RWPE1 (cell line): ENCODE results near the gene SLC39A12.

Experiments
- CTCF ChIA-PET: fragments of 350-600 bp; sonication (Branson Sonifier 250); formaldehyde crosslinking; extraction: SDS; loops from one replicate; lab custom pipeline; 2021; lab: Yijun Ruan, JAX
- POLR2A ChIA-PET: fragments of 400-600 bp; formaldehyde crosslinking; extraction: SDS; loops from one replicate; lab custom pipeline; 2020; ENCODE audit warnings: antibody characterized with exemption; ENCODE audit not compliant: low non-redundant PET; lab: Yijun Ruan, JAX
- DNase-seq: peaks from one replicate; pipeline ENCODE4 v3.0.0; 2012; ENCODE audit warnings: low spot score
- H3K27ac ChIP-seq: fragments of 450-650 bp; 2 replicates; pipeline ENCODE4 v1.5.1; 2017
- CTCF ChIP-seq: fragments of 450-650 bp; conservative IDR thresholded peaks from 2 replicates; pipeline ENCODE4 v1.5.1; 2017; ENCODE audit warnings: low read depth, mild to moderate bottlenecking

The SLC39A12 gene

DNA sequence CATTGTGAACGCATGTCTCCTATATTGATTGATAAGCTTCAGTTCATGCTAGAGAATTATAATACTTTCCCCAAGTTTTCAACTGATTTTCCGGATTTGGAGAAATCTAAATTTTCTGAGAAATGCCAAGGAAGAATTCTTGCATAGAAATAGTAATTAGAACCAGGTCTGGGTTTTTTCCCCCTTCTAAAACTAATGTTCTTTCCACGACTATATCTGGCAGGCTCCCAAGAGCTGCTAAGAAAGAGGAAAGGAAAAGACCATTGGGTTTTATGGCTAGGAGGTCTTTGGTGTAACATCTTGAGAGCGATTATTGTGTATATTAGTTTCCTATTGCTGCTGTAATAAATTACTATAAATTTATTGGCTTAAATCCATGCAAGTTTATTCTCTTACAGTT is 116.7 kb downstream of the SLC39A12 start:
- no peak overlapping the region for H3K27ac ChIP-seq
- TF ChIP-seq CTCF = no peak
- DNase-seq = no peak
- ChIA-PET CTCF (no interaction called here), POLR2A (no interaction called here)

DNA sequence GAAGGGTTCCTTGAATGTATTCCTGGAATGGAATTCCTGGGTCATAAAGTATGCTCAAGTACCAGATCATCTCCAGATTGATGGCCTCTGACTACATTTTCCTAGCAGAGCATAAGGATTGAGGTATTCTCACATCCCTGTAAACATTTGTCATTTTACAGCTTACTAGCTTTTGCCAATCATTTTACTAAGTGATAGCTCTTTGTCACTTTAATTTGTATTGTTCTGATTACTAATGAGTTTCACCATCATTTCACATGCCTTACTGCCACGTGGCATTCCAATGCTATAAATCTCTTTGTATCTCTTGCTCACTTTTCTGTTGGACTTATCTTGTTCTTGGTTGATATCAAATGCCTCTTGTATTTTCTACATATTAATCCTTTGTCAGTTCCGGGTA is 119.9 kb downstream of the SLC39A12 start:
- H3K27ac ChIP-seq = no peak overlapping the region
- POLR2A ChIA-PET = no interaction called here
- DNase-seq = no peak
- TF ChIP-seq CTCF = no peak
- CTCF ChIA-PET = no interaction called here

- DNase-seq = no peak
- POLR2A ChIA-PET = no interaction called here
- TF ChIP-seq CTCF = no peak
- H3K27ac ChIP-seq = no peak overlapping the region
- CTCF ChIA-PET = no interaction called here
These were observed 121.6 kb downstream of the SLC39A12 start for GRCh38 chr10:18073314-18073713.

DNA sequence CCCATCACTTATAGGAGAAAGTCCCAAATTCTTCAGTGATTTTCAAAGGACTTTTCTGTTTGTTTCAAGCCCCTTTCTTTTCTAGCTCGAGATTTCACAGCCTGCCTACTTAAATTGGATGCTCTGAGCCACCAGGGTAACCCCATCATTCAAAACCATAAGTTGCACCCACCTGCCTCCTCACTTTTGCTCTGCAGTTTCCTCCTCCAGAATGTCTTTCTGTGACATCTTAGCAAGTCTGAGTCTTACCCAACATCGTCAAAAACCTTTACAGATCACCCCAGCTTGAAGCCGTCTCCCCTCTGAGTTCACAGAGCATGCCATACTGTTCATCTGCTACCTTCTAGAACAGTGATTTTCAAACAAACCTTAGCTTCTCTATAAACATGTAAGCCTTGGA is 124.2 kb downstream of the SLC39A12 start:
- H3K27ac ChIP-seq = no peak overlapping the region
- ChIA-PET CTCF (no interaction called here), POLR2A (no interaction called here)
- TF ChIP-seq CTCF = no peak
- DNase-seq = no peak

DNA sequence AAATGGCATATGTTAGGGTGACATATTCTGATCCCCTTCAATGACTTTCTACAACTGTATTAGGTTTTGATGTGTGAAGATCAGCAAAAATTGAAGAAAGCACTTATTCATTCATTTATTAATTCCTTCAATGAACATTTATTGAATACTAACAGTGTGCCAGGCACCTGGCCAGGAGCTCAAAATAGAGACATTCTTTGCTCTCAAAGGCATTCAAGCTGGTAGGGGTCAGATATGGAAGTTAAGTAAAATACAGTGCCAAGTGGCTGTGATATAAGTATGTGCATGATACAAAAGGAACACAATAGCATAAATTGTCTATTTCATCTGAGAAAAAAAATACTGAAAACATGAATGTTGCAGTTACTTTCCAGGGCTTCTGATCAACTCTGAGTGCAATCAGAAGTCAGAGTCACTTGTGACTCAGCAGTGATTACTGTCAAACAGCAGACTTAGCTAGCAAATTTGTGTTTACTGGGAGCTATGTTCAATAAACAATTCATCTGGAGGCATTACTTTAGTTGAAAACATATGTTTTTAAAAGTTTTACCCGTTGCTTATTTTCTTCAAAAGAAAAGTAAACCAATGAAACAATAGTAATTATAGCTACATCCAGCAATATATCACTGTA is 128.1 kb downstream of the SLC39A12 start:
- TF ChIP-seq CTCF = no peak
- ChIA-PET CTCF (interaction anchor here (0.6 kb wide), 1 partner anchor 148 kb away, joined by 3 read pairs; no protein-coding TSS in a partner anchor), POLR2A (no interaction called here)
- no peak for DNase-seq
- H3K27ac ChIP-seq = no peak overlapping the region

GRCh38 chr10:18082381-18082780 is 130.7 kb downstream of the SLC39A12 start:
- no peak for TF ChIP-seq CTCF
- CTCF ChIA-PET = interaction anchor here (0.7 kb wide), 1 partner anchor 16 kb away, joined by 3 read pairs; no protein-coding TSS in a partner anchor
- H3K27ac ChIP-seq = no peak overlapping the region
- POLR2A ChIA-PET = no interaction called here
- DNase-seq = no peak
